ENCODE results near the gene JUP.

The JUP gene

GRCh38 chr17:41750862-41751261, 35.6 kb downstream of the JUP start:
- DNase-seq, result no peak

DNA sequence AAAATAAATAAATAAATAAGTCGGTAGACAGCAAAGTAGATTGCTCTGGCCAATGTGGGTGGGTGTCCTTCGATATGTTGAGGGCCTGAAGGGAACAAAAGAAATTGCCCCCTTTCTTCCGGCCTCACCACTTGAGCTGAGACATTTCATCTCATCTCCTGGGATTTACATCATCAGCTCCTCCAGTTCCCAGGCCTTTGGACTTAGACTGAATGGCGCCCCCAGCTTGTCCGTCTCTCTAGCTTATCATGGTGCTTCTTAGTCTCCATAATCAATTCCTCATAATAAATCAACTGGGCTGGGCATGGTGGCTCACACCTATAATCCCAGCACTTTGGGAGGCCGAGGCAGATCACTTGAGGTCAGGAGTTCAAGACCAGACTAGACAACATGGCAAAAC, 38.2 kb downstream of the JUP start:
- DNase-seq, result no peak

GRCh38 chr17:41741709-41742108, 44.8 kb downstream of the JUP start:
- no peak for DNase-seq

- no peak for DNase-seq
Observed at GRCh38 chr17:41740506-41740905, 46.0 kb downstream of the JUP start.

GRCh38 chr17:41739661-41740352, 46.7 kb downstream of the JUP start:
- peak; percentile 71 for DNase-seq

- no peak for DNase-seq
Observed at GRCh38 chr17:41738801-41739112, 47.8 kb downstream of the JUP start.

DNA sequence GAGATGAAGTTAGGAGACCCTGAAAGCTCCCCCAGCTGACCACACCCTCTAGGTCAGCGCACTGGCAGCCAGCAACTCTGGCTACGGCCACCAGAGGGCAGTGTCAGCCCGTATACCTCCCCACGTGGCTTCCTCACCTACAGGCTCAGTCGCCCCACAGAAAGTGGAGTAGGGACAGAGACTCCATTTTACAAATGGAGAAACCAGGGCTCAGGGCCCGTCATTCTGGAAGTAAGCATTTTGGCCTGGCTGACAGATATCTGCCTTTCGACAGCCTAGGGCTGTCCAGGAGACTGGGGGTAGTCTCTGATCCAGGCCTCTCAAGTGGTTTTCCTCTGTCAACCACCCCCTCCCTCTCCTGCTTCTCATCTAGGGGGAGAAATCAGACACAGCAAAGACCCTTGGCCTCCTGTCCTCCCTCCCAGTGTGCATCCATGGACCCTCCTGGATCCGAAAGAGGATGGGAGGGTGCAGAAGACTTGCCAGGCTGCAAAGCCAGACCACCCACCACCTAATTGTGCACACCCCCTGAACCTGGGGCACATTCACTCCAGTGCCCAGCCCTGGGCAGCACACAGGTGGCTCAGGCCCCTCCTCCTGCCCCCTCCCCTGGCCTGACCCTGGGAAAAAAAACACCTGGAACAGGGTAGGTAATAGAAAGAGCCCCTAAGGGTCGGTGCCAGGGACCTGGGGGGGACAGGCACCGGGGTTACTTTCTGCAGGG, 48.3 kb downstream of the JUP start:
- DNase-seq, result peak; percentile 60

GRCh38 chr17:41737680-41738023, 48.9 kb downstream of the JUP start:
- no peak for DNase-seq

DNA sequence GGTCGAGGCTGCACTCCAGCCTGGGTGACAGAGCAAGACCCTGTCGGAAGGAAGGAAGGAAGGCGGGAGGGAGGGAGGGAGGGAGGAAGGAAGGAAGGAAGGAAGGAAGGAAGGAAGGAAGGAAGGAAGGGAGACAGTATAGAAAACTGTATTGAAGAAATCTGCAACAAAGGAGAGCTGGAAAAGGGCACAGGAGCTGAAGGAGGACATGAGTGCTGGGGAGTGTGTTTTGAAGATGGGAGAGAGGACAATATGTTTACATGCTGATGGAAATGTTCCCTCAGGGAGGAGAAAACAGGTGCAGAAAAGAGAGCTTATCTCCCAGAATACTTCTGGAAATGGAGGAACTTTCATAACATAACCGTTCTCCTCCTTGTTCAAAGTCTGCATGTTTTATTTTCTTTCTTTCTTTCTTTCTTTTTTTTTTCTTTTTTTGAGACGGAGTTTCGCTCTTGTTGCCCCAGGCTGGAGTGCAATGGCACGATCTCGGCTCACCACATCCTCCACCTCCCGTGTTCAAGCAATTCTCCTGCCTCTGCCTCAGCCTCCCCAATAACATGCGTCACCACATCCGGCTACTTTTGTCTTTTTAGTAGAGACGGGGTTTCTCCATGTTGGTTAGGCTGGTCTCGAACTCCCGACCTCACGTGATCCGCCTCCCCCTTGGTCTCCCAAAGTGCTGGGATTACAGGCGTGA, 49.4 kb downstream of the JUP start:
- DNase-seq, result no peak

DNA sequence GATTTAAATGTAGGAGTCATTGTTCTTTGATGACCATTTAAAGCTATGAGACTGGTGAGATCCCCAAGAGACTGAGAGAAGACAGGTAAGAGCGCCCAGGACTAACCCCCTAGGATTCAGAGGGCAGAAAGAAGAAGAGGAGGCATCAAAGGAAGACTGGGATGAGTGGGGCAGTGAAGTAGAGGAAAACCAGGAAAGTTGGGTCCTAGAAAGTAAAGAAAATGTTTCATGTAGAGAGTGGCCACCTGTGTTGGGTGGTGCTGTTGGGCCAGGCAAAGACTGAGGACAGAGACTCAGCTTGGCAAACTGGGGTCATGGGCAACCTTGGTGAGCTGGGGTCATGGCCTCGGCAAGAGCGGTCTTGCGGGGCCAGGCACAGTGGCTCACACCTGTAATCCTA, 50.8 kb downstream of the JUP start:
- no peak for DNase-seq

DNA sequence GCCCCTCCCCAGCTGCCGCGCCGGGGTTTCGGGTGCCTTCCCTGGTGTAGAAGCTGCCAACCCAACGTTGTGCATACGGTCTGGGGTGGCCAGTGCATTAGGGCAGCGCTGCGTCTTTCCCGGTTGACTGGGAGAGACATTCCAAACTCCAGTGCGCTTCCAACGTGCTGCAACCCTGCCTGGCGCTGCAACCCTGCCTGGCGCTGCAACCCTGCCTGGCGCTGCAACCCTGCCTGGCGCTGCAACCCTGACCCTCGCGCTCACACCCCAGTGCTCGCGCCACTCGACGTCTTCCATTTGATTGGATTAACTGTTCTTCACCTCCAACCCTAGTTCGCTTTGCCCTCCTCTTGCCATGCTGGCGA, 51.6 kb downstream of the JUP start:
- no peak for DNase-seq

DNA sequence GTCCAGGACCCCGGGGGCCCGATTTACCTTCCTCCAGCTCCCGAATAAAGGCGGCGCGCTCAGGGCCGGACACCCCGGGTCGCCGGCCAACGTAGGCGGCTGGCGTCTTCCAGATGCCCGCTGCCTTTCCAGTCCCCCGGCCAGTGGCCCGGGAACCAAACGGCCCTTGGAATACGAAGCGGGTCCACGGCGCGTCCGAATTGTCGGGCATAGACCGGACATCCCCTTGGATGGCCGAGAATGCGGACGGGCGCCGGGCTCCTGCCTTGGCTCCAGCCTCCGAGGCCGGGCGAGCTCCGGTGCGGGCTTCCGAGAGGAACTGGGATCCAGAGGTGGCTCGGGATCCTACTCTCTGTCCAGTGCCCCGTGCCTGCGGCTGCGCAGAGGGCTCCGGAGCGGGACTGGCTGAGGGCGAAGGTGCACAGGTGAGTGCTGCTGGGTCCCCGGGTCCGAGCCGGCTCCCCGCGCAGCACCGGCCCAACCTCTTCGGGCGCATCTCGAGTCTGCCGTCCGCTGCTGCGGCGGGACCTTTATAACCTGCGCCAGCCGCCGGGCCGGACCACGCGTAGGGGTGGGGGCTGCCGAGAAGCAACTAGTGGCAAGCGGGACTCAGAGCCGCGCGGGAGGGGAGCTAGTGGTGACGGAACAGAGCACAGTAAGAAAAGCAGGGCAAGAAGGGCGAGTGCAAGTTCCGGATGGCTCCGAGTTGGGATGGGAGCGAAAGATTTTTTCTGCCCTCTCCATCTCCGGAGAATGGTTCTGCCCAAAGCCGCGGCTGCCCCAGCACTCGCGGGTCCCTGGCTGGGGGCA, 52.2 kb downstream of the JUP start, which contains the start of gene HAP1:
TSS of gene HAP1 (minus strand) at position 505 of the 810 bp plus-strand sequence. CDS start at position 496, 9 bp downstream.
- DNase-seq, result no peak

DNA sequence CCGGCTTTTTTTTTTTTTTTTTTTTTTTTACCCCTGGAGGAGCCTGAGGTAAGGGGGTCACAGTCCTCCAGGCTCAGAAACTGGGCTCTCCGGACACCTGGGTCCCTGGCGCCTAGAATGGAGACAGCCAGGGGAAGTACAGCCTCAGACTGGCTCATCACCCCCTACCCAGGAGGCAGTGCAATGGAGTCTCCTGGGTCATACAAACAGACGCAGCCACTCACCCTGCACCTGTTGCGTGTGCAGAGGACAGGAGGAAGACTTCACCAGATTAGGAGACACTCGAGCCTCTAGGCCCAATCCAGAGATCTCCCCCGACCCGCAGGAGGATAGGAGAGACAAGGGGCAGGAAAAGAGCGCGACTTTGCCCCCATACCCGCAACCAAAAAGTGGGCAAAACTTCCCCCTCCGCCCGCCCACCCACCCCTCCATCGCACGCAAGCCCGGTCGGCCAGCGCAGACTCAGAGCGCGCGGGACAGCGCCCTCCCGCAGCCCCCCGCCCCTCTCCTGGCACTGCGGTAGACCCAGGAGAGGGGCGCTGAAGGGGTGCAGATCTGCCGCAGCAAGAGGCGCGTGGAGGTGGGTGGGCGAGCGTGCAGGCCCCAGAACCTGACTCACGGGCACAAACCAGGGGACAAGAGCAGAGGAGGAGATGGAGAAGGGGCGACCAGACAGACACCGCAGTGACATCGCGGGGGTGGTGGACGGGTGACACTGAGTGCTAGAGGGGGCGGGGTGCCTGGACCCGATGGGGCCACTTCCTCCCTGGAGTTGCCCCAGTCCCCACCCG, 53.0 kb downstream of the JUP start:
- no peak for DNase-seq

- DNase-seq, result no peak
Observed at GRCh38 chr17:41731836-41732235, 54.7 kb downstream of the JUP start.

GRCh38 chr17:41730479-41730878, 56.0 kb downstream of the JUP start:
- no peak for DNase-seq

- DNase-seq, result no peak
Observed at GRCh38 chr17:41728056-41728455, 58.5 kb downstream of the JUP start.

GRCh38 chr17:41725134-41725533, 61.4 kb downstream of the JUP start:
- no peak for DNase-seq

- no peak for DNase-seq
Observed at GRCh38 chr17:41724476-41725050, 61.9 kb downstream of the JUP start.

DNA sequence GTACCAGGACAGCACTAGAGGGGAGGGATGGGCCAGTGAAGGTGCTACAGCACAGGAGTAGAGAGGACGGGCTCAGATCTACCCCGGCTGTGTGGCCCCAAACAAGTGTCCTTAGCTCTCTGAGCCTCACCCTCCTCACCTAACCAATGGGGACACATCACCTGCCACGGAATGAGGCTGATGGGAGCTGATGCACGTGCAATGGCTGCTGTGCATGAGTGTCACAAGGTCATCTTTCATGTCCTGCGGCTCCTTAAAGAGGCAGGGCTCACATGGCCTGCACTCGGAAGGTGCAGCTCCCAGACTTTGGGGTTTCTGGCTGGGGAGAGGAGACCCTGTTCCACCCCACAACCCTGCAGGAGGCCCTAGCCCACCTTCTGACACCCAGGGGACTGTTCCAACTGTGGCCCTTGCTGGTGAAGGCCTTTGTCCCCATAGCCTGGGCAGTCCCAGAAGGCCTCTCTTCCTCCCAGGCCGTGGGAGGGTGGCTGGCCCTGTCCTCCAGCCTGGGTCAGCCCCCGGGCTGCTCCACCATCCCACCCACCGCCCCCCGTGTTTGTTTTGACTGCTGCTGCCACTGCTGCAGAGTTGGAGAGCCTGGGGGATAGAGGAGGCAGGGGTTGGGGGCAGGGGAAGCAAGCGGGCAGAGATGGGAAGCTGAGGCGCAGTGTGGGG, 62.6 kb downstream of the JUP start:
- DNase-seq, result no peak

- DNase-seq, result no peak
Observed at GRCh38 chr17:41722231-41722630, 64.3 kb downstream of the JUP start.

DNA sequence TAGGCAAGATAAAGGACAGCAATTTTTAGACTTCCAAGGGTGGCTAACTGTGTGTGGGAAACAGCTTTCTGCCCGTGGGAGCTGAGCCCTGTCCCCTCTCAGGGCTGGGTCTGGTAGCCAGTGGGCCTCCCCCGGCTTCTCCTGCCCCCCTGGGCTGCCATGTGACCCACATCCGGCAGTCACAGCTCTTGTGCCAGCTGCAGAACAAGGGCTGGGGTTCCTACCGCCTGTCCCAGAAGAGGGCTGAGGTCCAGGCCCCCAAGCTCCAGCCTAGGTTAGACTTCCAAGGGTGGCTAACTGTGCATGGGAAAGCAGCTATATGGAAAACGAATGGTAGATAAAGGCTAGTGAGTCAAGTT, 68.2 kb downstream of the JUP start:
- no peak for DNase-seq

Data from NCI-H226 (cell line).